ENCODE data around the gene ANG. TPM values are rescaled to one million over a fixed set of nuclear protein-coding genes. Genes with fewer than 3 reads are reported as not detected.

Gene ANG
- total RNA-seq, 4 donors from 2014 or later: 31.2 to 41.9 (median 39.5) TPM

GRCh38 chr14:20683891-20684661 lies 4.5 kb upstream of the ANG start, which contains the start of gene RNASE4:
TSS of gene RNASE4 (plus strand) at chr14:20684560. CDS start at chr14:20699372, 14,812 bp downstream.
- Histone ChIP-seq H3K27me3 (no peaks in the 10 kb centered on the region), H3K4me1 (peaks cover 0 to 48% (median 29%) of the 10 kb centered on the region in 4 donors), H3K9me3 (no peaks in the 10 kb centered on the region), H3K4me3 (peak within 1 kb of the TSS; percentile 65 to 94 (median 84)), H3K27ac (peak within 1 kb of the TSS; percentile 98 to 100 (median 100)), H3K36me3 (no peaks in the 10 kb centered on the region)
- TF ChIP-seq POLR2A (IDR thresholded peaks at IDR 0.05) (peak; percentile 55 to 64), EP300 (IDR thresholded peaks at IDR 0.05) (peak; percentile 34 to 81), CTCF (IDR thresholded peaks at IDR 0.05) (no peak)
- 0 to 1% methylated on average over 28 to 42 of the region's 42 CpGs for WGBS, 2 donors
- DNase-seq (ENCODE audit: low spot score in 2 of 2): peak; percentile 82 to 93

- TF ChIP-seq POLR2A (IDR thresholded peaks at IDR 0.05) (no peak), CTCF (IDR thresholded peaks at IDR 0.05) (no peak), EP300 (IDR thresholded peaks at IDR 0.05) (peak; percentile 14 to 61)
- peak in 1 of 2 donors; percentile 69 for DNase-seq (ENCODE audit: low spot score in 2 of 2)
- WGBS, 2 donors: 9 to 11% methylated on average over 22 of the region's 22 CpGs
- peaks cover 0 to 48% (median 29%) of the 10 kb centered on the region in 4 donors for H3K4me1 ChIP-seq
- no peaks in the 10 kb centered on the region for H3K36me3 ChIP-seq
- H3K4me3 ChIP-seq: peak overlapping the region; percentile 65 to 94 (median 84)
- peak overlapping the region; percentile 98 to 100 (median 100) for H3K27ac ChIP-seq
- no peaks in the 10 kb centered on the region for H3K27me3 ChIP-seq
- no peaks in the 10 kb centered on the region for H3K9me3 ChIP-seq
Measured at GRCh38 chr14:20684662-20685456, 3.7 kb upstream of the ANG start.

- peak overlapping the region in 3 of 4 donors; percentile 65 to 94 (median 84) for H3K4me3 ChIP-seq
- TF ChIP-seq POLR2A (IDR thresholded peaks at IDR 0.05) (no peak), CTCF (IDR thresholded peaks at IDR 0.05) (no peak), EP300 (IDR thresholded peaks at IDR 0.05) (no peak)
- no peaks in the 10 kb centered on the region for H3K27me3 ChIP-seq
- peaks cover 0 to 49% (median 22%) of the 10 kb centered on the region in 4 donors for H3K4me1 ChIP-seq
- peak overlapping the region in 3 of 4 donors; percentile 52 to 99 (median 98) for H3K27ac ChIP-seq
- WGBS, 2 donors: 62 to 63% methylated on average over 7 of the region's 7 CpGs
- H3K9me3 ChIP-seq: no peaks in the 10 kb centered on the region
- H3K36me3 ChIP-seq: no peaks in the 10 kb centered on the region
- DNase-seq (ENCODE audit: low spot score in 2 of 2): no peak
Measured at GRCh38 chr14:20686386-20687143, 2.0 kb upstream of the ANG start.

- no peak for TF ChIP-seq EP300 (IDR thresholded peaks at IDR 0.05)
- TF ChIP-seq CTCF (IDR thresholded peaks at IDR 0.05): no peak
- TF ChIP-seq POLR2A (IDR thresholded peaks at IDR 0.05): no peak
- no peak for DNase-seq (ENCODE audit: low spot score in 2 of 2)
- no peaks in the 10 kb centered on the region for H3K9me3 ChIP-seq
- 73 to 91% methylated on average over 5 of the region's 5 CpGs for WGBS, 2 donors
- H3K36me3 ChIP-seq: no peaks in the 10 kb centered on the region
- no peaks in the 10 kb centered on the region for H3K27me3 ChIP-seq
- H3K4me1 ChIP-seq: peaks cover 0 to 54% (median 24%) of the 10 kb centered on the region in 4 donors
- peak overlapping the region in 2 of 4 donors; percentile 16 to 52 for H3K27ac ChIP-seq
- no peak overlapping the region for H3K4me3 ChIP-seq
Measured at GRCh38 chr14:20687362-20688166, 1.0 kb upstream of the ANG start.
